D721Med (cell line): ENCODE measurements around the gene CASP2.

Source experiments
- DNase-seq: peaks from one replicate; pipeline ENCODE4 v3.0.0; 2011; ENCODE audit warnings: low spot score; ENCODE audit not compliant: insufficient read length
- FAIRE-seq: peaks from 2 replicates; lab custom pipeline; 2011; peaks lifted over from hg19 to GRCh38; lab: Jason Lieb, UNC
- CTCF ChIP-seq: IDR thresholded peaks from 2 replicates; pipeline ENCODE4 v1.5.1; 2012; ENCODE audit warnings: mild to moderate bottlenecking, control low read depth; ENCODE audit not compliant: insufficient read depth; ENCODE audit errors: missing control alignments

CASP2 gene

GRCh38 chr7:143255564-143255963, 32.6 kb upstream of the CASP2 start:
- no peak for TF ChIP-seq CTCF
- FAIRE-seq (no peak), DNase-seq (no peak)

- FAIRE-seq, result no peak
- TF ChIP-seq CTCF, result no peak
- no peak for DNase-seq
These were observed 31.8 kb upstream of the CASP2 start for GRCh38 chr7:143256325-143256724.

GRCh38 chr7:143256932-143257331, 31.2 kb upstream of the CASP2 start:
- no peak for DNase-seq
- no peak for FAIRE-seq

GRCh38 chr7:143257501-143257900, 30.6 kb upstream of the CASP2 start:
- DNase-seq, result no peak
- no peak for FAIRE-seq
- no peak for TF ChIP-seq CTCF

More at GRCh38 chr7:143256932-143257331, 31.2 kb upstream of the CASP2 start:
- TF ChIP-seq CTCF, result no peak

- FAIRE-seq (no peak), DNase-seq (no peak)
- no peak for TF ChIP-seq CTCF
These were observed 29.3 kb upstream of the CASP2 start for GRCh38 chr7:143258831-143259230.

- TF ChIP-seq CTCF, result no peak
- no peak for FAIRE-seq
- no peak for DNase-seq
These were observed 28.4 kb upstream of the CASP2 start for GRCh38 chr7:143259765-143260164.

GRCh38 chr7:143261901-143262300, 26.2 kb upstream of the CASP2 start:
- TF ChIP-seq CTCF, result no peak
- FAIRE-seq (no peak), DNase-seq (no peak)
